GM12878 (cell line): Measurements from ENCODE around the gene AJM1. TPM values are rescaled to one million over a fixed set of nuclear protein-coding genes. Genes with fewer than 3 reads are reported as not detected.
A peak's percentile ranks its signal among the peaks of the same experiment; 100 is the strongest.

Experiments
- ATAC-seq: fragments of 200-7000 bp; cut with Tn5 transposase; 3 replicates; pipeline ENCODE4 v1.9.1; 2020; ENCODE audit warnings: mild to moderate bottlenecking, moderate library complexity
- BruUV-seq: library from RNA; stranded (reverse); fragments of 400-500 nt; replicated peaks from 2 replicates; lab custom pipeline; 2021; lab: Mats Ljungman, UMichigan
- CTCF ChIA-PET: fragments of 300-600 bp; sonication (Branson Sonifier 250); formaldehyde crosslinking; extraction: SDS; loops from one replicate; lab custom pipeline; 2021; ENCODE audit warnings: inconsistent platforms; lab: Yijun Ruan, JAX
- POLR2A ChIA-PET: fragments of 350-600 bp; formaldehyde crosslinking; extraction: SDS; loops from one replicate; lab custom pipeline; 2021; ENCODE audit warnings: inconsistent platforms; lab: Charles Lee
- RAD21 ChIA-PET: fragments of 300-600 bp; sonication (Branson Sonifier 250); formaldehyde crosslinking; loops from one replicate; lab custom pipeline; 2023; ENCODE audit warnings: antibody characterized with exemption; ENCODE audit not compliant: unreplicated experiment; lab: Charles Lee
- SMC1A ChIA-PET: fragments of 300-600 bp; sonication (Branson Sonifier 250); formaldehyde crosslinking; loops from one replicate; lab custom pipeline; 2023; ENCODE audit not compliant: unreplicated experiment, uncharacterized antibody; lab: Charles Lee
- DNase-seq: peaks from one replicate; pipeline ENCODE4 v3.0.0-alpha.2; 2011; ENCODE audit warnings: low read depth, low spot score
- FAIRE-seq: peaks from 3 replicates; lab custom pipeline; 2011; peaks lifted over from hg19 to GRCh38; lab: Jason Lieb, UNC
- H2AFZ ChIP-seq: 2 replicates; pipeline ENCODE4 v1.6.0; 2011; ENCODE audit warnings: low read depth, low read length, control low read depth; ENCODE audit not compliant: control insufficient read depth
- H3K27ac ChIP-seq: 2 replicates; pipeline ENCODE4 v1.5.1; 2011; ENCODE audit warnings: control low read depth; ENCODE audit not compliant: control insufficient read depth, insufficient read depth
- H3K27me3 ChIP-seq, 2 experiments: replicated peaks in 1 of 2; 2 replicates each; pipeline versions ENCODE4 v1.6.0 to v1.6.1; 2011; ENCODE audit warnings: low read length in 1 of 2; ENCODE audit not compliant: control insufficient read depth in 2 of 2, insufficient read depth in 2 of 2
- H3K36me3 ChIP-seq, 2 experiments: 2 replicates each; pipeline ENCODE4 v1.5.1; 2011; ENCODE audit warnings: low read length in 1 of 2; ENCODE audit not compliant: control insufficient read depth in 2 of 2, insufficient read depth in 2 of 2
- H3K4me1 ChIP-seq: 2 replicates; pipeline ENCODE4 v1.6.1; 2011; ENCODE audit warnings: mild to moderate bottlenecking, low read length, moderate library complexity, mixed read lengths; ENCODE audit not compliant: control insufficient read depth, insufficient read depth
- H3K4me2 ChIP-seq: 2 replicates; pipeline ENCODE4 v1.6.0; 2011; ENCODE audit warnings: control low read depth; ENCODE audit not compliant: control insufficient read depth, insufficient read depth
- H3K4me3 ChIP-seq: fragments of 200-600 bp; sonication (generic); 2 replicates; pipeline ENCODE4 v1.5.1; 2016
- H3K79me2 ChIP-seq: 2 replicates; pipeline ENCODE4 v1.6.0; 2011; ENCODE audit warnings: low read length; ENCODE audit not compliant: control insufficient read depth, insufficient read depth
- H3K9ac ChIP-seq: 2 replicates; pipeline ENCODE4 v1.8.0; 2011; ENCODE audit warnings: low read length, control low read depth, mixed read lengths; ENCODE audit not compliant: control insufficient read depth, insufficient read depth
- H3K9me3 ChIP-seq: replicated peaks from 3 replicates; pipeline ENCODE4 v1.5.1; 2011; ENCODE audit warnings: mild to moderate bottlenecking, low read length; ENCODE audit not compliant: control insufficient read depth, insufficient read depth
- H4K20me1 ChIP-seq: 2 replicates; pipeline ENCODE4 v1.6.0; 2011; ENCODE audit not compliant: control insufficient read depth, insufficient read depth
- CBX3 ChIP-seq: fragments of 200-600 bp; sonication (generic); IDR thresholded peaks from 2 replicates; pipeline ENCODE4 v1.6.1; 2016; ENCODE audit warnings: low read depth, borderline replicate concordance
- EZH2 ChIP-seq: IDR thresholded peaks from 2 replicates; pipeline ENCODE4 v1.6.1; 2012; ENCODE audit warnings: low read depth, mild to moderate bottlenecking, control low read depth, inconsistent platforms, low read length, borderline replicate concordance; ENCODE audit not compliant: control insufficient read depth
- MTA3 ChIP-seq: IDR thresholded peaks from 2 replicates; pipeline ENCODE4 v1.6.1; 2012; ENCODE audit warnings: low read length, inconsistent platforms, borderline replicate concordance
- NFIC ChIP-seq: IDR thresholded peaks from 2 replicates; pipeline ENCODE4 v1.6.1; 2012; ENCODE audit warnings: low read depth, mild to moderate bottlenecking, inconsistent platforms, low read length, moderate library complexity
- NR2F1 ChIP-seq: fragments of 450-650 bp; conservative IDR thresholded peaks from 2 replicates; pipeline ENCODE4 v1.6.1; 2017; ENCODE audit warnings: mild to moderate bottlenecking
- NRF1 ChIP-seq: conservative IDR thresholded peaks from 2 replicates; pipeline ENCODE4 v1.6.1; 2011; ENCODE audit warnings: mild to moderate bottlenecking, low read depth, low read length, improper control_type of control experiment
- POLR2AphosphoS5 ChIP-seq: IDR thresholded peaks from 2 replicates; pipeline ENCODE4 v1.6.1; 2011; ENCODE audit warnings: mild to moderate bottlenecking, low read length, inconsistent platforms
- RUNX3 ChIP-seq: IDR thresholded peaks from 2 replicates; pipeline ENCODE4 v1.6.1; 2012; ENCODE audit warnings: low read length, inconsistent platforms
- TCF3 ChIP-seq: IDR thresholded peaks from 2 replicates; pipeline ENCODE4 v1.6.1; 2012; ENCODE audit warnings: low read depth, mild to moderate bottlenecking, low read length, borderline replicate concordance; ENCODE audit not compliant: insufficient read depth
- TCF7 ChIP-seq: IDR thresholded peaks from 2 replicates; pipeline ENCODE4 v1.6.1; 2014; ENCODE audit warnings: antibody characterized with exemption, borderline replicate concordance
- WGBS: methylation state at CpG from one replicate; pipeline ENCODE4 v1.1.6; 2016; ENCODE audit warnings: low lambda C conversion rate; ENCODE audit not compliant: insufficient replicate concordance, insufficient coverage; ENCODE audit errors: missing lambda C conversion rate; 5-methylcytosine and 5-hydroxymethylcytosine counted together
- in situ Hi-C: fragments of 300-500 bp; cut with MboI; formaldehyde crosslinking; loops from 9 replicates; pipeline ENCODE4 v1.14.3; 2018; ENCODE audit warnings: mixed read lengths
- intact Hi-C: fragments of 100-400 bp; cut with micrococcal nuclease; formaldehyde crosslinking; loops from one replicate; pipeline ENCODE4 v1.14.2; 2022; ENCODE audit not compliant: unreplicated experiment
- polyA plus RNA-seq, 11 experiments: library from polyadenylated mRNA; depleted of rRNA in 4 of 11; unstranded in 6 of 11; stranded (reverse) in 5 of 11; fragments of >200 nt; fragmentation: Nextera tagmentation in 4 of 11; fragmentation: Illumina TruSeq in 1 of 11; extraction: Ambion mirVana in 4 of 11; extraction: Trizol in 1 of 11; gene quantifications; 1 replicate in 1 of 11; 2 replicates in 10 of 11; pipeline versions ENCODE4 v1.2.1 to v1.2.3, GENCODE V29; 2011 to 2016; ENCODE audit warnings: inconsistent platforms in 2 of 11, missing spikeins in 2 of 11, low read depth in 1 of 11
- total RNA-seq, 4 experiments: library from RNA; depleted of rRNA in 3 of 4; stranded (reverse); fragments of >200 nt in 3 of 4; fragmentation: Illumina TruSeq in 1 of 4; extraction: Trizol in 1 of 4; gene quantifications; 2 replicates each; pipeline versions ENCODE4 v1.2.1 to v1.2.3, GENCODE V29; 2013 to 2021
- TF ChIP-seq, protein P1 (sequence below): IDR thresholded peaks from 2 replicates; pipeline ENCODE4 v1.6.1; 2011; ENCODE audit warnings: low read depth, mild to moderate bottlenecking, low read length, moderate library complexity, borderline replicate concordance; ENCODE audit errors: extremely low read depth
- TF ChIP-seq, protein P2 (sequence below): fragments of 150-350 bp; IDR thresholded peaks from 2 replicates; pipeline ENCODE4 v1.6.1; 2014; ENCODE audit warnings: mild to moderate bottlenecking, low read depth, low read length
- TF ChIP-seq, protein P3 (sequence below): IDR thresholded peaks from 2 replicates; pipeline ENCODE4 v1.6.1; 2011; ENCODE audit warnings: borderline replicate concordance, low read depth, mild to moderate bottlenecking, moderate library complexity, low read length; ENCODE audit not compliant: insufficient read depth, poor library complexity, severe bottlenecking
- TF ChIP-seq, protein P4 (sequence below): fragments of 450-650 bp; IDR thresholded peaks from 2 replicates; pipeline ENCODE4 v1.6.1; 2017; ENCODE audit warnings: antibody characterized with exemption, mild to moderate bottlenecking, moderate library complexity
- TF ChIP-seq, protein P5 (sequence below): fragments of 450-650 bp; IDR thresholded peaks from 2 replicates; pipeline ENCODE4 v1.6.1; 2017; ENCODE audit warnings: borderline replicate concordance

Gene AJM1
- total and polyA plus RNA-seq, 10 of the 15 experiments (the other 5 are each of a cell fraction or from before 2014, with no cell fraction given) = 0.06 to 2.5 (median 1.0) TPM; not detected in 2

DNA sequence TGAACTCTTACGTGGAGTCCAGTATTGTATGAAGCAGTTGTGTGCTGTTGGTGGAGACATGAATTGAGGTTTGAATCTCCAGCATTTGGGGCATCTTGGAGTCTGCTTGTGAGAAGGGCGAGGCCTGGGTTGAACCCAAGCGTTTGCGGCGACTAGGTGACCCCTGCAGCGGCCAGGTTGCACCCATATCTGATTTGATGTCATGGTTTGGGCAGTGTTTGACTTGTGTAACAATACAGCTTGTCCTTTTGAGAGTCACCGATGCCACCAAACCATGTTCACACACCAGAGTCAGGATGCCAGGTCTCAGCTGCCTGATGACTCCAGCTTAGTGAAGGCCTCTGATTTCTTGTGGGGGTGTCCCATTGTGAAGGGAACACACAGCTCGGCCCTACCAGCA is 46.2 kb downstream of the AJM1 start (continued):
- TF ChIP-seq, protein P1, sequence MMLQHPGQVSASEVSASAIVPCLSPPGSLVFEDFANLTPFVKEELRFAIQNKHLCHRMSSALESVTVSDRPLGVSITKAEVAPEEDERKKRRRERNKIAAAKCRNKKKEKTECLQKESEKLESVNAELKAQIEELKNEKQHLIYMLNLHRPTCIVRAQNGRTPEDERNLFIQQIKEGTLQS = no peak
- TF ChIP-seq CBX3 (no peak), RUNX3 (no peak)

DNA sequence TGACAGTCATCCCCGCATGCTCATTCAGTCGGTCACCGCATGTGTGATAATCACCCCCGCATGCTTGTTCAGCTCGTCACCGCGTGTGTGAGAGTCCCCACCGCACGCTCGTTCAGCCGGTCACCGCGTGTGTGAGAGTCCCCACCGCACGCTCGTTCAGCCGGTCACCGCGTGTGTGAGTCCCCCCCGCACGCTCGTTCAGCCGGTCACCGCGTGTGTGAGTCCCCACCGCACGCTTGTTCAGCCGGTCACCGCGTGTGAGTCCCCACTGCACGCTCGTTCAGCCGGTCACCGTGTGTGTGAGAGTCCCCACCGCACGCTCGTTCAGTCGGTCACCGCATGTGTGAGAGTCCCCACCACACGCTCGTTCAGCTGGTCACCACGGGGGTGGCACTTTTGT is 47.6 kb downstream of the AJM1 start:
- no peaks in the 10 kb centered on the region for H3K27me3 ChIP-seq
- peaks cover 5% of the 10 kb centered on the region for H3K4me1 ChIP-seq
- ChIA-PET RAD21 (interaction anchor here (1.8 kb wide), 1 partner anchor 9 kb away, joined by 5 read pairs; no protein-coding TSS in a partner anchor), SMC1A (no interaction called here), CTCF (interaction anchor here (0.8 kb wide), 1 partner anchor 47 kb away, joined by 3 read pairs; no protein-coding TSS in a partner anchor), POLR2A (no interaction called here)
- 97% methylated on average over 40 of the region's 42 CpGs for WGBS
- FAIRE-seq (no peak), ATAC-seq (no peak), DNase-seq (no peak)
- peaks cover 81% of the 10 kb centered on the region for H3K79me2 ChIP-seq
- no peak overlapping the region for H3K4me2 ChIP-seq
- in situ Hi-C loops = no loop called here
- H3K4me3 ChIP-seq = no peak overlapping the region
- peaks cover 6 to 11% of the 10 kb centered on the region in 2 experiments; a peak in 3 of 4 replicates for H3K36me3 ChIP-seq
- no peak overlapping the region for H3K27ac ChIP-seq
- H4K20me1 ChIP-seq = no peaks in the 10 kb centered on the region; the same call in 1 of the 2 replicates
- H3K9ac ChIP-seq = no peak overlapping the region
- BruUV-seq = no TSS peak
- H2AFZ ChIP-seq = no peak overlapping the region
- H3K9me3 ChIP-seq = no peaks in the 10 kb centered on the region
- intact Hi-C loops = loop anchor here (10.0 kb wide), 1 partner anchor 85 kb away; the partner anchor contains the start of gene RABL6
- TF ChIP-seq NFIC (no peak), NR2F1 (no peak), TCF7 (no peak), NRF1 (no peak), EZH2 (no peak), POLR2AphosphoS5 (0 out of 2 replicates have a peak, but pooled peaks have one; percentile 27), TCF3 (peak; percentile 68; the same call in 1 of the 2 replicates), MTA3 (no peak)
- TF ChIP-seq, protein P2, sequence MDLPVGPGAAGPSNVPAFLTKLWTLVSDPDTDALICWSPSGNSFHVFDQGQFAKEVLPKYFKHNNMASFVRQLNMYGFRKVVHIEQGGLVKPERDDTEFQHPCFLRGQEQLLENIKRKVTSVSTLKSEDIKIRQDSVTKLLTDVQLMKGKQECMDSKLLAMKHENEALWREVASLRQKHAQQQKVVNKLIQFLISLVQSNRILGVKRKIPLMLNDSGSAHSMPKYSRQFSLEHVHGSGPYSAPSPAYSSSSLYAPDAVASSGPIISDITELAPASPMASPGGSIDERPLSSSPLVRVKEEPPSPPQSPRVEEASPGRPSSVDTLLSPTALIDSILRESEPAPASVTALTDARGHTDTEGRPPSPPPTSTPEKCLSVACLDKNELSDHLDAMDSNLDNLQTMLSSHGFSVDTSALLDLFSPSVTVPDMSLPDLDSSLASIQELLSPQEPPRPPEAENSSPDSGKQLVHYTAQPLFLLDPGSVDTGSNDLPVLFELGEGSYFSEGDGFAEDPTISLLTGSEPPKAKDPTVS = no peak
- TF ChIP-seq, protein P3, sequence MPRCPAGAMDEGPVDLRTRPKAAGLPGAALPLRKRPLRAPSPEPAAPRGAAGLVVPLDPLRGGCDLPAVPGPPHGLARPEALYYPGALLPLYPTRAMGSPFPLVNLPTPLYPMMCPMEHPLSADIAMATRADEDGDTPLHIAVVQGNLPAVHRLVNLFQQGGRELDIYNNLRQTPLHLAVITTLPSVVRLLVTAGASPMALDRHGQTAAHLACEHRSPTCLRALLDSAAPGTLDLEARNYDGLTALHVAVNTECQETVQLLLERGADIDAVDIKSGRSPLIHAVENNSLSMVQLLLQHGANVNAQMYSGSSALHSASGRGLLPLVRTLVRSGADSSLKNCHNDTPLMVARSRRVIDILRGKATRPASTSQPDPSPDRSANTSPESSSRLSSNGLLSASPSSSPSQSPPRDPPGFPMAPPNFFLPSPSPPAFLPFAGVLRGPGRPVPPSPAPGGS = peak; percentile 90
- TF ChIP-seq, protein P4, sequence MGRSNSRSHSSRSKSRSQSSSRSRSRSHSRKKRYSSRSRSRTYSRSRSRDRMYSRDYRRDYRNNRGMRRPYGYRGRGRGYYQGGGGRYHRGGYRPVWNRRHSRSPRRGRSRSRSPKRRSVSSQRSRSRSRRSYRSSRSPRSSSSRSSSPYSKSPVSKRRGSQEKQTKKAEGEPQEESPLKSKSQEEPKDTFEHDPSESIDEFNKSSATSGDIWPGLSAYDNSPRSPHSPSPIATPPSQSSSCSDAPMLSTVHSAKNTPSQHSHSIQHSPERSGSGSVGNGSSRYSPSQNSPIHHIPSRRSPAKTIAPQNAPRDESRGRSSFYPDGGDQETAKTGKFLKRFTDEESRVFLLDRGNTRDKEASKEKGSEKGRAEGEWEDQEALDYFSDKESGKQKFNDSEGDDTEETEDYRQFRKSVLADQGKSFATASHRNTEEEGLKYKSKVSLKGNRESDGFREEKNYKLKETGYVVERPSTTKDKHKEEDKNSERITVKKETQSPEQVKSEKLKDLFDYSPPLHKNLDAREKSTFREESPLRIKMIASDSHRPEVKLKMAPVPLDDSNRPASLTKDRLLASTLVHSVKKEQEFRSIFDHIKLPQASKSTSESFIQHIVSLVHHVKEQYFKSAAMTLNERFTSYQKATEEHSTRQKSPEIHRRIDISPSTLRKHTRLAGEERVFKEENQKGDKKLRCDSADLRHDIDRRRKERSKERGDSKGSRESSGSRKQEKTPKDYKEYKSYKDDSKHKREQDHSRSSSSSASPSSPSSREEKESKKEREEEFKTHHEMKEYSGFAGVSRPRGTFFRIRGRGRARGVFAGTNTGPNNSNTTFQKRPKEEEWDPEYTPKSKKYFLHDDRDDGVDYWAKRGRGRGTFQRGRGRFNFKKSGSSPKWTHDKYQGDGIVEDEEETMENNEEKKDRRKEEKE = no peak
- TF ChIP-seq, protein P5, sequence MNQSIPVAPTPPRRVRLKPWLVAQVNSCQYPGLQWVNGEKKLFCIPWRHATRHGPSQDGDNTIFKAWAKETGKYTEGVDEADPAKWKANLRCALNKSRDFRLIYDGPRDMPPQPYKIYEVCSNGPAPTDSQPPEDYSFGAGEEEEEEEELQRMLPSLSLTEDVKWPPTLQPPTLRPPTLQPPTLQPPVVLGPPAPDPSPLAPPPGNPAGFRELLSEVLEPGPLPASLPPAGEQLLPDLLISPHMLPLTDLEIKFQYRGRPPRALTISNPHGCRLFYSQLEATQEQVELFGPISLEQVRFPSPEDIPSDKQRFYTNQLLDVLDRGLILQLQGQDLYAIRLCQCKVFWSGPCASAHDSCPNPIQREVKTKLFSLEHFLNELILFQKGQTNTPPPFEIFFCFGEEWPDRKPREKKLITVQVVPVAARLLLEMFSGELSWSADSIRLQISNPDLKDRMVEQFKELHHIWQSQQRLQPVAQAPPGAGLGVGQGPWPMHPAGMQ = no peak
